HG03565 (cell line): ENCODE measurements around the gene DENND4B.
A peak's percentile ranks its signal among the peaks of the same experiment; 100 is the strongest.
"Not testable (repeated sequence)": the region's sequence is repeated elsewhere in the genome, so short reads cannot be mapped to it uniquely, and the experiment has no call there.

Experiments
- ATAC-seq: cut with Tn5 transposase; IDR thresholded peaks from one replicate; pipeline ENCODE4 v1.9.1; 2021; ENCODE audit warnings: mild to moderate bottlenecking, moderate library complexity; ENCODE audit not compliant: unreplicated experiment

DENND4B gene

GRCh38 chr1:153928791-153929341 lies 17.7 kb downstream of the DENND4B start:
- no peak for ATAC-seq

GRCh38 chr1:153928245-153928644 lies 18.3 kb downstream of the DENND4B start:
- no peak for ATAC-seq

DNA sequence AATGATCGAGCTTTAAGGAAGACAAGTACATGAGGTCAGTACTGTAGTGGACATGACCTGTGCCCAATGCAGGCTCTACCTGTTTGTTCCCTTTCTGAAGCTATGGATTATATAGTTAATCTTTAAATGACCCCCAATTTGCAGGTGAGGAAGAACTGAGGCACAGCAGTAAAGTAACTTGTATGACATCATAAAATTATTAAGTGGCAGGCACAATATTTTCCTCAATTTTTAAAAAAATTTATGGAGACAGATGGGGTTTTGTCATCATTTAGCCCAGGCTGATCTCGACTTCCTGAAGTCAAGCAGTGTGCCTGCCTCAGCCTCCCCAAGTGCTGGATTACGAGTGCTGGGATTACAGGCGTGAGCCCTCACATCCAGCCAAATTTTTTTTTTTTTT lies 20.1 kb downstream of the DENND4B start:
- no peak for ATAC-seq

DNA sequence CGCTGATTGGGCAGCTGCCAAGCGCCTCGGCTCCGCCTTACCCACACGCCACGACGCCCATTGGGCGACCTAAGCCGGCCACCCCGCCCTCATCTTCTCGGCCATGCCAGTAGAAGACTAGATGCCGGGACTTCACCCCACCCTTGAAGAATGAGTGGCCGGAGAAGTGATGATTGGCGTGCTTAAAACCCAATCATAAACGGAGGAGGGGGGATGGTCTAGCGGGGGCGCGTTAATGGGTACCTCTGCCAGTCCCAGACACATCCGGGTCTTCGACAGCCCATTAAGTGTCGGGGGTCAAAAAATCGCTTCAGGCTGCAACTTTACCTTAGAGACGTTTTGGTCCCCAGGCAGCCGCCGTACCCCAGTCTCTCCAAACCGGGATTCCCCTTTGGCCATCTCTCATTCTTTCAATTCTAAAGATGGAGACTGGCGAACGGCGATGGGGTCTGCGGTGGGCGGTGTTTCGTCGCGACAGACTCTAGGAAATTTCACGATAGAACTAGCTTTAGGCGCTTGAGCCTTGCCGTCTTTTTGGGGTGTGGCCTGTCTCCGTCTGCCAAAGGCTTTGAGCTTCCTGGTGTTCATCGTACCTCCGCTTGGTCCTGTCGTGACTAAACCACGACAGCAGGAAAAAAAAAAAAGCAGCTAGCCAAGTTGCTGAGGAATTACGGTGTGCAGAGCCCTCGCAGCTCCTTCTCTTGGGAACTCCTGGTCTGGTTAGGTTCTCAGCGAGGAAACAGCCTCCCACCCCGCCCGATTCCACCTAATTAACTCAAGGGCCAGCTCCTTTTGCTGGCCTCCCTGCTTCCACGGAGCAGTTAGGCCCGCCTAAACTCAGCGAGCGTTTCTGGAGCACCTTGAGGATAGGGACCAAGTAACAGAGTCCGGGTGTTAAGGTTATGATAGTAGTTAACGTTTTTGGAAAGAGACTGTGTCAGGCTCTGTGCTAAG lies 23.3 kb downstream of the DENND4B start, which contains the start of gene GATAD2B:
Gene GATAD2B, minus strand, starts transcription at position 1 of the 954 bp plus-strand sequence. CDS start 94,625 bp downstream, outside the sequence.
- peak; percentile 86 for ATAC-seq

DNA sequence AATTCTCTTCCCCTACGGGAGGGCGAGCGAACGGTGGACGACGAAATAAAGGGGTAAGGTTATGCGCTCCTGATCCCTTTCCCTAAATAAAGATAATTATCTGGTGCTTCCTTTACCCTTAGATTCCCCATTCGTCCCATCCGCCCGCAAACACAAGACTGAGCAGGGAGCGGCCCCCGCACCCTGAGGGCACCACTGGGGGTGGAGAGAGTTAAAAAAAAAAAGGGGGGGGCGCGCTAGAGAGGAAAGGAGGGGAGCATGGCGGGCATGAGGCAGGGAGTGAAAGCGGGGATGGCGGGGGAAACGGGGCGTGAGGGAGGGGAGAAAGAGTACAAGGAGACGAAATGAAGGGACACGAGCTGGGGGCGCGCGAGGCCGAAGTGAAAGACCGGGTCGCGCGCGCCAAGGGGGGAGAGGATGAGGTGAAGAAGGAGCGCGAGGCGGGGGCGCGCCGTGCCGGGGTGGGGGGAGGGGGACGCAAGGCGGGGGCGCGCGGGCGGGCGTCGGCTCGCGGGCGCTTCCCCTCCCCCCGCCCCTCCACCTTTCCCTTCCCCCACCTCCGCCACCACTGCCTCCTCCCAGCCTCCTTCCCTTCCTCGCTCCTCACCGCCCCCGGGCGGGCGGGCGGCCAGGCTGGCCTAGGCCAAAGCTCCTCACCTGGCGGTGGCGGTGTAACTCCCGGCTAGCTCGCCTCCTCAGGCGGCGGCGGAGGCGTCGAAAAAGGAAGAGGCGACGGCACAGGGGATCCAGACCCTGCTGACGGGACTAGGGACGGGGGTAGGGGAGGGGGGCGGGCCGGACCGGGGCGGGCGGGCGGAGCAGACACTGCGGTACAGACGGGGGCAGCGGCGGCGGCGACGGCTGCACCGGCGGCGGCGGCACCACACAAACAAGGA lies 24.2 kb downstream of the DENND4B start:
- ATAC-seq: peak; percentile 22

GRCh38 chr1:153921803-153922075 lies 24.8 kb downstream of the DENND4B start:
- no peak for ATAC-seq

- ATAC-seq: no peak
These were observed 25.3 kb downstream of the DENND4B start for GRCh38 chr1:153921080-153921802.

- ATAC-seq: no peak
These were observed 26.4 kb downstream of the DENND4B start for GRCh38 chr1:153919876-153920852.

- no peak for ATAC-seq
These were observed 30.2 kb downstream of the DENND4B start for GRCh38 chr1:153916297-153916696.

DNA sequence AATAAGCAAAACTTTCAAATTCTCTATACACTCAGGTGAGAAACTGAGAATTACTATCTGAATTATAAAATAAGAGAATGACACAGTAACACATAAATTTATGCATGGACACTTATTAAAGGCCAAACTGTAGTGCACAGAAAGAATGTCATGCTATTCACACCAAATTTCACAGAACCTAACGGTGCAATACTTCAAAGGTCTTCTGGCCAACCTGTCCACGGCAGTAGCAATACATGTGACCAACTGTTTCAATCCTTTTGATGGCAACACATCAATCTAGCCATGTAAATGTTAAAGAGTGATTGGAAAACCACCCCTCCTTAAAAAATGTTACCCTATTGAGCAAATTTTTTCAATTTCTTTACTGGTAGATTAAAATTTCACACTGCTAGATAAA lies 34.2 kb downstream of the DENND4B start:
- no peak for ATAC-seq

- ATAC-seq: not testable (repeated sequence)
These were observed 36.0 kb downstream of the DENND4B start for GRCh38 chr1:153910560-153910959.

DNA sequence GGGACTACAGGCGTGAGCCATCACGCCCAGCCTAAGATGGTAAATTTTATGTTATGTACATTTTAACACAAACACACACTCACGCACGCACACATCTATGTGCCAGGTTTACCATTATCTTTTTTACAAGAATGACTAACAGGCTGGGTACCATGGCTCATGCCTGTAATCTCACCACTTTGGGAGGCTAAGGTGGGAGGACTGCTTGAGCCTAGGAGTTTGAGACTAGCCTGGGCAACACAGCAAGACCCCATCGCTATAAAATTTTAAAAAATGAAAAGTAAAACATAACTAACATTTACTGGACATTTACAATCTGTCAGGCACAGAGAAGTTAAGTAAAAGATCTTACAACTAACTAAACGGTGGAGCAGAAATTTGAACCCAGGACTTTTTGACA lies 38.4 kb downstream of the DENND4B start:
- ATAC-seq: no peak

DNA sequence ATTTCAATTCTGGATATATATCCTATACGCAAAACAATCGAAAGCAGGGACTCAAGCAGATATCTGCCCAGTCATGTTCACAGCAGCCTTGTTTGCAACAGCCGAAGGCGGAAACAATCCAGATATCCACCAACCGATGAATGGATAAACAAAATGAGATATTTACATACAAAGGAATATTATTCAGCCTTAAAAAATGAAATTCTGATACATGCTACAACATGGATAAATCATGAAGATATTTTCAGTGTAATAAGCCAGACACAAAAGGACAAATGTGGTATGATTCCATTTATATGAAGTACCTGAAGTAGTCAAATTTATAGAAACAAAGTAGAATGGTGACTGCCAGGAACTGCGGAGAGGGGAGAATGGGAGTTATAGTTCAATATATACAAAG lies 39.4 kb downstream of the DENND4B start:
- ATAC-seq: no peak

DNA sequence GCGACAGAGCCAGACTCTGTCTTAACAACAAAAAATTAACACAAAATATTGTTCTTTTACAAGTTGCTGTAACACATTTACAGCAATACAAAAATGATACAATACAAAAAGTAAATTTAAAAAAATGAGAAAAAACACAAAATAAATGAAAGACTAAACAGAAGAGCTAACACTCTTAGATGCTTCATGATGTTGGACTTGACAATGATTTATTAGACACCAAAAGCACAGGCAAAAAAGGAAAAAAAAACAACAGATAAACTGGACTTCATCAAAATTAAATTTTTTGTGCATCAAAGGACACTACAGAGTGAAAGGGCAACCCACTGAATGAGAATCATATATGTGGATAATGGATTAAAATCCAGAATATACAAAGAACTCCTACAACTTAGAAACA lies 40.1 kb downstream of the DENND4B start:
- ATAC-seq: no peak

GRCh38 chr1:153905908-153906307 lies 40.6 kb downstream of the DENND4B start:
- not testable (repeated sequence) for ATAC-seq

DNA sequence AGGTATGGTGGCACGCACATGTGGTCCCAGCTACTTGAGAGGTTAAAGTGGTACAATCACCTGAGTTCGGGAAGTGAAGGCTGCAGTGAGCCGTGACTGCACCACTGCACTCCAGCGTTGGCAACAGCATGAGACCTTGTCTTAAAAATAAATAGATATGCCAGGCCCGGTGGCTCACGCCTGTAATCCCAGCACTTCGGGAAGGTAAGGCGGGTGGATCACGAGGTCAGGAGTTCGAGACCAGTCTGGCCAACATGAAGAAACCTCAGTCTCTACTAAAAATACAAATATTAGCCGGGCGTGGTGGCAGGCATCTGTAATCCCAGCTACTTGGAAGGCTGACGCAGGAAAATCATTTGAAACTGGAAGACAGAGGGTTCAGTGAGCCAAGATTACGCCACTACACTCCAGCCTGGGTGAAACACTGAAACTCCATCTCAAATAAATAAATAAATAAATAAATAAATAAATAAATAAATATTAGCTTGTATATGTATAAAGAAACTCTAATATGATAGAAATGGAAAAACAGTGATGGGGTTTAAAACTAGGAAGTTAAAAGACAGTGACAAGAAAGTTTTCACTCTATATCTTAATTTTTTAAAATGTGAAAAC lies 42.6 kb downstream of the DENND4B start:
- ATAC-seq: no peak

DNA sequence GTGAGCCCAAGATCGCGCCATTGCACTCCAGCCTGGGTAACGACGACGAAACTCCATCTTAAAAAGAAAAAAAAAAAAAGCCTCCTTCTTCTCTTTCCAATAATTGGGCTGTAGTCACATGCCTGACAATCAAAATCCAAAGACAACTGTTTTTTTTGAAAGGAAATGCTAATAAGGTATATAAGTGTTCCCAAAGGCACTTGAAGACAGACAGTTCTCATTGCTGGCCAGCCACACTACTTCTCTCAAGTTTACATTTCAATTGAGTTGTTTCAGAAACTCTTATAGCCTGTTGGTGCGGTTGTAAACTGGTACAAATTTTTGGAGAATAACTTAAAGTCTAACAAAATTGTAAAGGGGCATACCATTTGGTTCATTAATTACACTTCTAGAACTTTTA lies 47.0 kb downstream of the DENND4B start:
- ATAC-seq: no peak

DNA sequence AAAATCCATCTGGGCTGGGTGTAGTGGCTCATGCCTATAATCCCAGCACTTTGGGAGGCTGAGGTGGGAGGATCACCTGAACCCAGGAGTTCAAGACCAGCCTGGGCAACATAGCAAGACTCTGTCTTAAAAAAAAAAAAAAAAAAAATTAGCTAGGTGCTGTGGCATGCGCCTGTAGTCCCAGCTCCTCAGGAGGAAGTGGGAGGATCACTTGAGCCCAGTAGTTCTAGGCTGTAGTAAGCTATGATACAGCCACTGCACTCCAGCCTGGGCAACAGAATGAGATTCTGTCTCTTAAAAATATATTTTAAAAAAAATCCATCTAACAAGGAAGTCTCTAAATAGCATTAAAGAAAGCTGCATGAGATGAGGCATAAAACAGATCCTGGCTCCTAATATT lies 50.7 kb downstream of the DENND4B start:
- not testable (repeated sequence) for ATAC-seq

- not testable (repeated sequence) for ATAC-seq
These were observed 55.5 kb downstream of the DENND4B start for GRCh38 chr1:153891042-153891441.
